Sigmoid colon (tissue), 7 donors: Measurements from ENCODE around the gene KIN. TPM values are rescaled to one million over a fixed set of nuclear protein-coding genes. Genes with fewer than 3 reads are reported as not detected.

Source experiments
- DNase-seq: peaks from one replicate; pipeline ENCODE4 v3.0.0-alpha.2; 2019
- H3K27ac ChIP-seq, 4 donors: fragments of 200-600 bp; sonication (generic); one replicate each; pipeline ENCODE4 v1.5.1; 2016 to 2019; ENCODE audit warnings: mild to moderate bottlenecking in 1 of 4
- H3K27me3 ChIP-seq, 3 donors: fragments of 200-600 bp; sonication (generic); one replicate each; pipeline ENCODE4 v1.5.1; 2019; ENCODE audit warnings: mild to moderate bottlenecking in 1 of 3
- H3K36me3 ChIP-seq, 4 donors: fragments of 200-600 bp; sonication (generic); one replicate each; pipeline ENCODE4 v1.5.1; 2016 to 2019
- H3K4me1 ChIP-seq, 4 donors: fragments of 200-600 bp; sonication (generic); one replicate each; pipeline ENCODE4 v1.5.1; 2017 to 2019
- H3K4me3 ChIP-seq, 4 donors: fragments of 200-600 bp; sonication (generic); one replicate each; pipeline ENCODE4 v1.5.1; 2017 to 2019; ENCODE audit warnings: mild to moderate bottlenecking in 2 of 4, moderate library complexity in 1 of 4
- H3K9me3 ChIP-seq, 4 donors: fragments of 200-600 bp in 3 of 4; sonication (generic) in 3 of 4; one replicate each; pipeline versions ENCODE4 v1.5.1 to v1.6.1; 2013 to 2019
- CTCF ChIP-seq, 4 experiments: fragments of 450-650 bp in 3 of 4; fragments of 200-600 bp in 1 of 4; IDR thresholded peaks; one replicate each; pipeline ENCODE4 v1.5.1; 2016 to 2019; ENCODE audit warnings: antibody characterized with exemption in 4 of 4, mild to moderate bottlenecking in 3 of 4, moderate library complexity in 2 of 4
- EP300 ChIP-seq, 4 donors: sonication (generic); formaldehyde crosslinking; IDR thresholded peaks; one replicate each; pipeline ENCODE4 v1.6.1; 2017; ENCODE audit warnings: antibody characterized with exemption in 4 of 4
- POLR2A ChIP-seq, 2 donors: fragments of 450-650 bp; IDR thresholded peaks; one replicate each; pipeline ENCODE4 v1.6.1; 2016; ENCODE audit warnings: antibody characterized with exemption in 2 of 2, mild to moderate bottlenecking in 2 of 2, moderate library complexity in 2 of 2
- POLR2AphosphoS5 ChIP-seq, 4 donors: sonication (generic); formaldehyde crosslinking; IDR thresholded peaks; one replicate each; pipeline ENCODE4 v1.6.1; 2017; ENCODE audit warnings: antibody characterized with exemption in 4 of 4
- WGBS, 2 donors: extraction: QIAGEN DNeasy Blood & Tissue Kit; methylation state at CpG; one replicate each; pipeline ENCODE4 v1.1.7; 2013; 5-methylcytosine and 5-hydroxymethylcytosine counted together
- intact Hi-C: fragments of 100-400 bp; cut with DNase I; formaldehyde crosslinking; loops from one replicate; pipeline ENCODE4 v1.15.1; 2023
- polyA plus RNA-seq, 3 donors: library from polyadenylated mRNA; stranded (reverse); fragments of 200-250 nt; gene quantifications; one replicate each; pipeline ENCODE4 v1.2.3, GENCODE V29; 2013
- total RNA-seq, 4 donors: library from RNA; depleted of rRNA; stranded (reverse); fragments of >200 nt; gene quantifications; one replicate each; pipeline ENCODE4 v1.1.0, GENCODE V29; 2016
- donor health status: healthy with polysubstance abuse.
- donor health status: Bipolar disorder and iron deficiency.
- donor health status: healthy.

Gene KIN
- total and polyA plus RNA-seq, 7 donors = 5.9 to 17.2 (median 6.7) TPM

DNA sequence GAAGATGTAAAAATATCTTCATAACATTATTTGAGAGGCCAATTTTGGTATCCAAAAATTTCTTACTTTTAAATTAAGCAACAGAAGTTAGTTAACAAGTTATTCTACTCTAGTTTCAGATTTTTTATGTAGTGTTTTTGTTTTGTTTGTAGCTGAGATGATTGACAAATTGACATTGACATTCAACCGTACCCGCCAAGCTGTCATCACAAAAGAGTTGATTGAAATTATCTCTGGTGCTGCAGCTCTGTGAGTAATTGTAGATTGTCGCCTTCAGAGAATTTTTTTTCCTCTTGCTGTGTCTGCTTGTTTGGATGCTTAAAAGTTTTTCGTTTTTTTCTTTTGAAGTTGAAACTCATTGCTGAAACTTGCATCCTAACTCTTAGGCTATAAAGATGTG lies 14.8 kb upstream of the KIN start:
- no peak for TF ChIP-seq CTCF (IDR thresholded peaks at IDR 0.05)
- TF ChIP-seq POLR2AphosphoS5 (IDR thresholded peaks at IDR 0.05) = no peak
- no peak for TF ChIP-seq EP300 (IDR thresholded peaks at IDR 0.05)
- no peak for TF ChIP-seq POLR2A (IDR thresholded peaks at IDR 0.05)
- intact Hi-C loops = no loop called here
- peaks cover 23 to 89% (median 64%) of the 10 kb centered on the region in 4 donors for H3K36me3 ChIP-seq
- DNase-seq = no peak
- no peak overlapping the region for H3K4me3 ChIP-seq
- H3K4me1 ChIP-seq = peaks cover 0 to 10% (median 0%) of the 10 kb centered on the region in 4 donors
- WGBS, 2 donors = 92 to 94% methylated on average over 4 of the region's 4 CpGs
- H3K27ac ChIP-seq = no peak overlapping the region
- H3K9me3 ChIP-seq = no peaks in the 10 kb centered on the region
- no peaks in the 10 kb centered on the region for H3K27me3 ChIP-seq

DNA sequence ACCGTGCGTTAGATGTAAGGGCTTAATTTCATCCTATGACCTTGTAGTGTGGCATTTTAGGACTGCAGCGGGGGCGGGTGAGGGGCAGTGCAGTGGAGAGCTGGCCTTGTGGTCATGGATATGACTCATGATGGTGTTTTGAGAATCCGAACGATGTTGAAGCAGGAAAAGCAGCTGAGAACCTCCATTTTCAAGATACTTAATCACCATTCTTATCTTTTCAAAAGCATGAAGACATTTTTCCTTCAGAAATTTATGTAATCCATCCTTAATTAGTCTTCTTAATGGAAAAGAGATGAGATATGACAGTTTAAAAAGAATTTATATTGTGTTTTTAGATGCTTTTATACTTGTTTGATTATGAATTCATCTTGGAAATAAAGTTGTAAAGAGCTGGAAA lies 9.8 kb upstream of the KIN start:
- no peak for DNase-seq
- Histone ChIP-seq H3K4me1 (peaks cover 0 to 30% (median 20%) of the 10 kb centered on the region in 4 donors), H3K27ac (no peak overlapping the region), H3K36me3 (peaks cover 12 to 59% (median 46%) of the 10 kb centered on the region in 4 donors), H3K9me3 (no peaks in the 10 kb centered on the region), H3K4me3 (no peak overlapping the region), H3K27me3 (no peaks in the 10 kb centered on the region)
- WGBS, 2 donors = 78 to 82% methylated on average over 6 of the region's 6 CpGs
- TF ChIP-seq POLR2A (IDR thresholded peaks at IDR 0.05) = no peak
- no peak for TF ChIP-seq POLR2AphosphoS5 (IDR thresholded peaks at IDR 0.05)
- TF ChIP-seq EP300 (IDR thresholded peaks at IDR 0.05) = no peak
- TF ChIP-seq CTCF (IDR thresholded peaks at IDR 0.05) = no peak
- intact Hi-C loops = no loop called here

DNA sequence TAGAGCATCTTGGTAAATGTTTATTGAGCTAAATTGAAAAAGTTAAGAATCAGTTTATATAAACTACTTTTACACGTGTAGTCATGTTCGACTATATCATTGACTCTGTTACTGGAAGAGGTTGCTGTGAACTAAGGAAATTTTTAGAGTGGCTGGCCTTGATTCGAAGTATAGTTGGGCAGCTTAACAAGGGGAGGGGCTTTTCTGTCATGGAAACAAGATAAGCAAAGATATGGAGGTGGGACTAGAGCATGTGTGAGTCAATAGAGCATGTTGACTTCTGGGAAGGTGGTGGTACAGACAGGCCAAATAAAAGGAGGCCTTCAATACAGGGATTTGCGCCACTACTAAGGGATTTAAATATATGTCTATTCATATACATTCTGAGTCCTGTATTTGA lies 7.8 kb upstream of the KIN start:
- peaks cover 0 to 44% (median 28%) of the 10 kb centered on the region in 4 donors for H3K4me1 ChIP-seq
- 32 to 72% methylated on average over 4 of the region's 4 CpGs for WGBS, 2 donors
- H3K36me3 ChIP-seq = peaks cover 12 to 39% (median 28%) of the 10 kb centered on the region in 4 donors
- no peak overlapping the region for H3K27ac ChIP-seq
- intact Hi-C loops = no loop called here
- no peak for DNase-seq
- no peaks in the 10 kb centered on the region for H3K9me3 ChIP-seq
- TF ChIP-seq POLR2AphosphoS5 (IDR thresholded peaks at IDR 0.05) = no peak
- no peak for TF ChIP-seq EP300 (IDR thresholded peaks at IDR 0.05)
- TF ChIP-seq CTCF (IDR thresholded peaks at IDR 0.05) = no peak
- TF ChIP-seq POLR2A (IDR thresholded peaks at IDR 0.05) = no peak
- H3K27me3 ChIP-seq = no peaks in the 10 kb centered on the region
- H3K4me3 ChIP-seq = no peak overlapping the region

DNA sequence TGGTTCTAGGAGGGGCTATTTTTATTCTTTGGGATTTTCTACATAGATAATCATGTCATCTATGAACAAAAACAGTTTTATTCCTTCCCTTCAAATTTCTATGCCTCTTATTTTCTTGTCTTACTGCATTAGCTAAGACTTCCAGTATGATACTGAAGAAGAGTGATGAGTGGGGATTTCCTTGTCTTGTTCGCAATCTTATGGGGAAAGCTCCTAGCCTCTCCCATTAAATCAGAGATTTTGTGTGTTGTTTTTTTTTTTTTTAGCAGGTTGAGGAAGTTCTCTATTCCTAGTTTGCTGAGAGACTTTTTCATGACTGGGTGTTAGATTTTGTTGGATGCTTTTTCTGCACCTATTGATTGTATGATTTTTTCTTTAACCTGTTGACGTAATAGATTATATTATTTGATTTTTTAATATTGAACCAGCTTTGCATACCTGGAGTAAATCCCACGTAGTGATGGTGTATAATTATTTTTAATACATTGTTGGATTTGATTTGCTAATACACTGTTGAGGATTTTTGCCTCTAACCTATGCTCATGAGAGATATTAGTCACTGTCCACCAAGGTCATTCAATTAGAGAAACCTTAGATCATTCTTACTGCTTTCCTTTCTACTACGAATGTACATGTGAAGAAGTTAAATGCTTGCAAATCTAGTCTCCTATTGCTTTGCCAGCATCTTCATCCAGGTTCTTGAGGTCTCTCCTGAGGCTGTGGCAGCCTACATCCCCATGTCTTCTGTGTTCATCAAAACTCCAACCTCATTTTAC lies 6.6 kb upstream of the KIN start:
- intact Hi-C loops = no loop called here
- TF ChIP-seq CTCF (IDR thresholded peaks at IDR 0.05) = no peak
- no peak for TF ChIP-seq POLR2AphosphoS5 (IDR thresholded peaks at IDR 0.05)
- no peak for TF ChIP-seq POLR2A (IDR thresholded peaks at IDR 0.05)
- TF ChIP-seq EP300 (IDR thresholded peaks at IDR 0.05) = no peak
- DNase-seq = no peak
- Histone ChIP-seq H3K27me3 (no peaks in the 10 kb centered on the region), H3K36me3 (peaks cover 10 to 28% (median 22%) of the 10 kb centered on the region in 4 donors), H3K27ac (no peak overlapping the region), H3K4me1 (peaks cover 0 to 56% (median 38%) of the 10 kb centered on the region in 4 donors), H3K9me3 (no peaks in the 10 kb centered on the region), H3K4me3 (no peak overlapping the region)
- WGBS, 2 donors = 85 to 89% methylated on average over 4 of the region's 4 CpGs
